Stimulated activated CD4-positive, alpha-beta T cell treated with anti-CD3 and anti-CD28 coated beads, Interleukin-4, amount 100 ng/mL, for 4 hours (primary cell): ENCODE measurements around the gene HECA.
A peak's percentile ranks its signal among the peaks of the same experiment; 100 is the strongest.
"Not testable (repeated sequence)": the region's sequence is repeated elsewhere in the genome, so short reads cannot be mapped to it uniquely, and the experiment has no call there.

Experiments
- DNase-seq, 2 experiments: peaks; one replicate each; pipeline ENCODE4 v3.0.0-alpha.2; 2020

HECA gene

GRCh38 chr6:139165324-139165723 is 30.4 kb downstream of the HECA start:
- DNase-seq, result no peak

DNA sequence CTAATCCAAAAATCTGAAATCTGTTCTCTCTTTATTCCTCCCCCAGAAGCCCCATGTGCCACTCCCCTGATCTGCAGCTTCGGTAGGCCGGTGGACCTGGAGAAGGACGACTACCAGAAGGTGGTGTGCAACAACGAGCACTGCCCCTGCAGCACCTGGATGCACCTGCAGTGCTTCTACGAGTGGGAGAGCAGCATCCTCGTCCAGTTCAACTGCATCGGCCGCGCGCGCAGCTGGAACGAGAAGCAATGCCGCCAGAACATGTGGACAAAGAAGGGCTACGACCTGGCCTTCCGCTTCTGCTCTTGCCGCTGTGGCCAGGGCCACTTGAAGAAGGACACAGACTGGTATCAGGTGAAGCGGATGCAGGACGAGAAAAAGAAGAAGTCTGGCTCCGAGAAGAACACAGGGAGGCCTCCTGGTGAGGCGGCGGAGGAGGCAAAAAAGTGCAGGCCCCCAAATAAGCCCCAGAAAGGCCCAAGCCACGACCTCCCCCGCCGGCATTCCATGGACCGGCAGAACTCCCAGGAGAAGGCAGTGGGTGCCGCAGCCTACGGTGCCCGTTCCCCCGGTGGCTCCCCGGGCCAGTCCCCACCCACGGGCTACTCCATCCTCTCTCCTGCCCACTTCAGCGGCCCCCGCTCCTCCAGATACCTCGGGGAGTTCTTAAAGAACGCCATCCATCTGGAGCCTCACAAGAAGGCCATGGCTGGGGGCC is 31.5 kb downstream of the HECA start:
- DNase-seq, result no peak

GRCh38 chr6:139166956-139167313 is 32.1 kb downstream of the HECA start:
- no peak for DNase-seq

DNA sequence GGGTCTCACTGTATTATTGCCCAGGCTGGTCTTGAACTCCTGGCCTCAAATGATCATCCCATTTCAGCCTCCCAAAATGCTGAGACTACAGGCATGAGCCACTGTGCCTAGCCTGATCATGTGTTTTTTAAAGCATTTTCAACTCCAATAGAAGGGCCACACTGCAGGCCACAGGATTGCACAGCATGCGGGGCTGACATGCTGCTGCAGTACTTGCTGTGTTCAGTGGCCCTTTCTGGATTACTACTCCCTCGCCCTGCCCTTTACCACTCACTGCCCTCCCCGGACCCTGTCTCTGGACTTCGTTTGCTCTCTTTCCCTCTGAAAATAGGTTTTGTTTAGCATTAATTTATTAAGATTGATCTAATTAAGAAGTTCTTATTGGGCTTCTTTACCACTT is 37.3 kb downstream of the HECA start:
- no peak for DNase-seq

GRCh38 chr6:139172567-139172966 is 37.7 kb downstream of the HECA start:
- DNase-seq, result no peak

DNA sequence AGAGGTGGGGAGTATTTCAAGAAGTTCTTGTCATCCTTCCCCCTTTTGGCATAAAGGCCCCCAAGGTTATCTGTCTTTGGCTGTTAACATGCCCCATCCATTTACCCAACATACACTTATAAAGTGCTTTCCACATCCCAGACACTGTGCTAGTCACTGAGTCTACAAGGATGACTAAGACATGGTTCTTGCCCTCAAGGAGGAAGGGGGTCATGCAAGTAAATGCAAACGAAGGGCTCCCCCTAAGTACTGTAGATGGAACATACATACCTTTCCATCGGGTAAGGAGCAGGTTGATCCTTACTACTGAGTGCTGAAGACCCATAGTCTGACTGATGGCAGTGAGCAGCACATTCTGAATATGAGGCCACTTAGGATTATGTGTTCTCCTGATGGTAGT is 38.3 kb downstream of the HECA start:
- peak in 1 of 2 experiments; percentile 45 for DNase-seq

DNA sequence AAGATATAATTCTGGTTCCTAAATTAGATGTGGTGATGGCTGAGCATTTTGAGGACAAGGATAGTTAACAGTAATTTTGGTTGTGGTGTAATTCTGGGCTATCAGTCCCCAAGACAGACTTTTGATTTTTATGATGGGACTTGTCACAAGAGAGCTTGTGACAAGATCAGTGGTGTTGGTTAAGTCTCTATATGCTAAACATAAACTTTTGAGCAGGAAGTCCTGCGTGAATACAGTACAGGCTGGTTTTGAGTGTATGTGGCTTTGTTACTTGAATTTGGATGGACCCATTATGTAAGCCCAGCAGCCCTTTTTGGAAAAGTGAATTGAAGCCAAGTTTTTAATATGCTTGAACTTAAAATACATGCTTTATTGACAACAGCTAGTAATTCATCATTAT is 38.9 kb downstream of the HECA start:
- no peak for DNase-seq

- DNase-seq, result no peak
Measured at GRCh38 chr6:139174961-139175360, 40.1 kb downstream of the HECA start.

GRCh38 chr6:139175389-139175948 is 40.6 kb downstream of the HECA start:
- no peak for DNase-seq

DNA sequence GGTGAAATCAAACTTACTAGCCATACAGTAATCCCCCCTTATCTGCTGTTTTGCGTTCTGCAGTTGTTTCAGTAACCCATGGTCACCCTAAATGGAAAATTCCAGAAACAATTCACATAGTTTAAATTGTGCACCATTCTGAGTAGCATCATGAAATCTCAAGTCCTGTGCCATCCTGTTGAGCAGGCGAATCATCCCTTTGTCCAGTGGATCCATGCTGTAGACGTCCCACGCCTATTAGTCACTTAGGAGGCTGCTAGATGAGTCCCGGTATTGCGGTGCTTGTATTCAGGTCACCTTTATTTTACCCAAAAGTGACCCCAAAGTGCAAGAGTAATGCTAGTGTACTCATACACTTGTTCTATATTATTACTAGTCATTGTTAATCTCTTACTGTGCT is 46.4 kb downstream of the HECA start:
- no peak for DNase-seq

DNA sequence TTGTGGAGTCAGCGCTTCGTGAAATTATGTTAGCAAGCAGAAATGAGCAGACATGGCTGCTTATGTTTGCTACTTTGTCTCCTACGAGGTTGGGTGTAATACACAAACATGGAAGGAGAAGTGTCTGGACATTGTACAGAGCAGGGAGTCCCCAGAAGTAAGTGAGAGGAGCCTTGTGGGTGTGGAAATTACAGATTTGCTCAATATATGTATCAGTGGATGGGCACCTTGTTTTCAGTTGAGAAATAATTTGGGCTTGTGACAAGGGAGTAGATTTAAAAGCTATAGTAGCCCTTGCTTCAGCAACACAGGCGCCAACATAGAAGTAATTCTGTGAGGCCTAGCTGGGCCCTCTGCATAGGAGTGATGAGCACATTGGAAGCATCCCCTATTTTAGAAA is 49.2 kb downstream of the HECA start:
- no peak for DNase-seq

GRCh38 chr6:139184459-139184858 is 49.6 kb downstream of the HECA start:
- DNase-seq, result no peak

- no peak for DNase-seq
Measured at GRCh38 chr6:139186242-139186641, 51.4 kb downstream of the HECA start.

- no peak for DNase-seq
Measured at GRCh38 chr6:139186692-139187091, 51.8 kb downstream of the HECA start.

- no peak for DNase-seq
Measured at GRCh38 chr6:139187489-139187888, 52.6 kb downstream of the HECA start.

- no peak for DNase-seq
Measured at GRCh38 chr6:139189665-139190064, 54.8 kb downstream of the HECA start.

DNA sequence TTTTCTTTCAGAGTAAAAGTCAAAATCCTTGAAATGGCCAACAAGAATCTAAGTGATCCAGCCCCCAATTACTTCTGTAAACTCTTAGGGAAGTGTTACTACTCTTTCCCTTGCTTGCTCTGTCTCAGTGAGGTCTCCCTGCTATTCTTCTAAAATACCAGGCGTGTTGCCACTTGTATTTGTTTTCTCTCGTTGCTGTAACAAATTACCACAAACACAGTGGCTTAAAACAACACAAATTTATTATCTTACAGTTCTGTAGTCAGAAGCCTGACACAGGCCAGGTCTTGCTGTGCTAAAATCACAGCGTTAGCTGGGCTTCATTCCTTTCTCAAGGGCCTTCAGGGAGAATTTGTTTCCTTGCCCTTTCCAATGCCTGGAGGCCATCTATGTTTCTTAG is 59.9 kb downstream of the HECA start:
- DNase-seq, result no peak

DNA sequence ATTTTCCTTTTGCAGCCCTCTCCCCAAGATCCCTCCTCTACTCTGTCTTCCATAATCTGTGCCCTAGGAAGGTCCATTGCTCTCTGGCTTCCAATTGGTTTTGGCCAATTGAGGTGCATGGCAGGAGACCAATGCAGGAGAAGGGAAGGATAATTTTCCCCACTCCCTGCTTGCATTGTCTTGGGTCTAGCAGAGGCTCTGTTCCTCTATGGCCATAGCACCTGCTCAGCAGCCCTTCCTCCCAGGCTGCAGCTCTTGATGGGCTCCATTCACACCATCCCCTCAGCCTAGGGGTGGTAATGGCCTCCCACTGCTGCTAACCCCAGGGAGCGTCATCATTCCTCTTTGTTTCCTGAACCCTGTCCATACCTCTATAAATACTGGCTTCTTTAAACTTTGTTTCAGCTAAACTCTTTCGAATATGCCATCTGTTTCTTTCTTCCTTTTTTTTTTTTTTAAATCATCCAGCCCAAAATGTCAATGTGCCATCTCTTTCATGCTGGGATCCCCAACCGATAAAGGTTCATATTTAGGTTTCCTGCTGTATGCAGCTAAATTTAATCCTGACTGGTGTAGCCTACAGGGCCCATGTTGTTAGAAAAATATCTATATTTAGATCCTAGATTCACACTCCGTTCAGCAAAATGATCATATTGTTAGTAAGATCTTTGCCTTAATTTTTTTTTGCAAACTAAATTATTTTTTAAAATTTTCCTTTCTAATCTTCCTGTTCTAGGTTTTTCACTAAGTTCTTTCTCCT is 63.8 kb downstream of the HECA start:
- no peak for DNase-seq

DNA sequence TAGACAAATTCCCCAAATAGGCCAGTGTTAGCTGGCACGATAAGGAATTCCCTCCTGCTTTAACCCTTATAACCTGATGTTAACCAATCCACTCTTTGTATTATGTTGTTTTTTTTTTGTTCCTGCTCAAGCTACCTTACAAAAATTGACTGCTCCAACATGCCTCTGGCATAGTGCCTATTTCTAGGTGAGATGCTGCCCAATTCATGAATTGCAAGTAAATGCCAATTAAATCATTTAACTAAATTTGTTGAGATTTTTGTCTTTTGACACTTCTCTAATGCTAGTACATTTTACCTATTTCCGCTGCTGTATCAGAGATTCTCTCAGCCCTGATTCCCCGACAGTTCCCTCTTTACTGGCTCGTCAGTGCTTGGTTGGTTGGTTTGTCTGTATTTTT is 66.5 kb downstream of the HECA start:
- DNase-seq, result no peak

DNA sequence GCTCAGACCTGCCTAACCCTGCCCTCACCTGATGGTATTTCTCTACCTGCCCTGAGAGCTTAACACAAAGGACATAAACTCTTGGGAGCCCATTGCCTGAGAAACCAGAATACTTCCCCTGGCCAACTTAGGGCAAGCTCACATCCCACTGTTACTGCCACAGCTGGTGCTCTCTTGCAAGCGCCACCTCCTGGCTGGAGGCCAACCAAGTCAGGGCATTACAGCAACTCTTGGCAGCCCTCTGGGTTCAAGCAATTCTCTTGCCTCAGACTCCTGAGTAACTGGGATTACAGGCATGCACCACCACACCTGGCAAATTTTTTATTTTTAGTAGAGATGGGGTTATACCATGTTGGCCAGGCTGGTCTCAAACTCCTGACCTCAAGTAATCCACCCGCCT is 70.1 kb downstream of the HECA start:
- DNase-seq, result no peak

DNA sequence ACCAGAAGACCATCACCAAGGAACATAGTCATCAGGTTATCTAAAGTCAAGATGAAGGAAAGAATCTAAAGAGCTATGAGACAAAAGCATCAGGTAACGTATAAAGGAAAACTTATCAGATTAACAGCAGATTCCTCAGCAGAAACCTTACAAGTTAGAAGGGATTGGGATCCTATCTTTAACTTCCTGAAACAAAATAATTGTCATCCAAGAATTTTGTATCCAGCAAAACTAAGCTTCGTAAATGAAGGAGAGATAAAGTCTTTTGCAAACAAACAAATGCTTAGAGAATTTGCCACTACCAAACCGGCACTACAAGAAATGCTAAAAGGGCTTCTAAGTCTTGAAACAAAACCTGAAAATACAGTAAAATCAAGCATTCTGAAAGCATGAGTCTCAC is 71.0 kb downstream of the HECA start:
- no peak for DNase-seq

DNA sequence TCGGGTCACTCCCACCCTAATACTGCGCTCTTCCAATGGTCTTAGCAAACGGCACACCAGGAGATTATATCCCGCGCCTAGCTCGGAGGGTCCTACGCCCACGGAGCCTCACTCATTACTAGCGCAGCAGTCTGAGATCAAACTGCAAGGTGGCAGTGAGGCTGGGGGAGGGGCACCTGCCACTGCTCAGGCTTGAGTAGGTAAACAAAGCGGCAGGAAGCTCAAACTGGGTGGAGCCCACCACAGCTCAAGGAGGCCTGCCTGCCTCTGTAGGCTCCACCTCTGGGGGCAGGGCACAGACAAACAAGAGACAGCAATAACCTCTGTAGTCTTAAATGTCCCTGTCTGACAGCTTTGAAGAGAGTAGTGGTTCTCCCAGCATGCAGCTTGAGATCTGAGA is 75.9 kb downstream of the HECA start:
- DNase-seq, result not testable (repeated sequence)

DNA sequence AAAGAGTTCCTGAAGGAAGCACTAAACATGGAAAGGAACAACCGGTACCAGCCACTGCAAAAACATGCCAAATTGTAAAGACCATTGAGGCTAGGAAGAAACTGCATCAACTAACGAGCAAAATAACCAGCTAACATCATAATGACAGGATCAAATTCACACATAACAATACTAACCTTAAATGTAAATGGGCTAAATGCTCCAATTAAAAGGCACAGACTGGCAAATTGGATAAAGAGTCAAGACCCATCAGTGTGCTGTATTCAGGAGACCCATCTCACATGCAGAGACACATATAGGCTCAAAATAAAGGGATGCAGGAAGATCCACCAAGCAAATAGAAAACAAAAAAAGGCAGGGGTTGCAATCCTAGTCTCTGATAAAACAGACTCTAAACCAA is 77.6 kb downstream of the HECA start:
- DNase-seq, result not testable (repeated sequence)

GRCh38 chr6:139219271-139219729 is 84.4 kb downstream of the HECA start:
- DNase-seq, result peak; percentile 60 to 76
